Stimulated activated CD8-positive, alpha-beta memory T cell treated with anti-CD3 and anti-CD28 coated beads, Interleukin-2, amount 100 ng/mL, for 48 hours (primary cell): ENCODE measurements around the gene KCNK15.

Experiments
- DNase-seq, 2 donors: peaks; one replicate each; pipeline ENCODE4 v3.0.0-alpha.2; 2020; ENCODE audit warnings: low read depth in 2 of 2

KCNK15 gene

GRCh38 chr20:44715499-44716308, 30.0 kb upstream of the KCNK15 start:
- no peak for DNase-seq

DNA sequence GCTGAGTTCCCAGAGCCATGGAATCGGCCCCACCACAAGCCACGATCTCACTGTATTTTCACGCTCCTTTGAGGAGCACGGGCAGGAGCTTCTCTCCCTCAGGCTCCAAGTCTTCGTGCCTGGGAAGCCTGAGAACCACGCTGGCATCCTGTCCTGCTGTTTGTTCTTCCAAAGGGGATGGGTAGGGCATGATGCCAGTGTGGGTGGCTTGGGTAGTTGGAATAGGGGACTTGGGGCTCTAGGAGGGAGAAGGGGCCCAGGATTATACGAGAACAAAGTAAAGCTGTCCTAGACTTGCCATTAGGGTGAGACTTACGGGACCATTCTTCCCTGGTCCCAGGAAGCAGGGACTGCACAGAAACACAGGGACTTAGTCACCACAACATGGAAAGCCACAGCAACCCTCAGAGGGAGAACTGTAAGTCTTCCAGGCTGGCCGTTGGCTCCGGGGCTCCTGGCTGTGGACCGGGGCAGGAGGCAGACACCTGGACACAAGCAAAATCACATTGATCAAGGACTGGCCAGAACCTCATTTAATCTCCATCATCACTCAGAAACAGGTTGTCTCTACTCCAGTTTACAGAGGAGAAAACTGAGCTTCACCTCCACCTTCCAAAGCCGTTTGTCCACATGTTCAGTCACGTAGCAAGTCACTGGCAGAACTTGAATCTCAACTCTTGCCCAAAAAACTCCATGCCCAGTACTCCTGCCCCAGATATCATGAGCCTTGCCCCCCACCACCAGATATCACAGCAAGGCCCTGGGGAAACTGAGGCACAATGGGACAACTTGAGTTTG, 29.2 kb upstream of the KCNK15 start:
- no peak for DNase-seq

- no peak for DNase-seq
Observed at GRCh38 chr20:44717986-44718385, 27.7 kb upstream of the KCNK15 start.

DNA sequence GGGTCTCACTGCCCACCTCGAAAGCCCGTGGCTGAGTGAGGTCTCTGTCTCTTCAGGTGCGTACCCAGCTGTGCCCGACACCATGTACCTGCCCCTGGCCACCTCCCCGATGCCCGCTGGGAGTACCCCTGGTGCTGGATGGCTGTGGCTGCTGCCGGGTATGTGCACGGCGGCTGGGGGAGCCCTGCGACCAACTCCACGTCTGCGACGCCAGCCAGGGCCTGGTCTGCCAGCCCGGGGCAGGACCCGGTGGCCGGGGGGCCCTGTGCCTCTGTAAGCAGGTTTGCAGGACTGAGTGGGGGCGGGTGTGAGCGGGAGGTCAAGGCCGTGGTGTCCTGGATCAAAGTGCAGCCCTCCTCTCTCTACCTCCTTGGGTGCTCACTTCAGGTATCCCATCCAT, 25.8 kb upstream of the KCNK15 start:
- no peak for DNase-seq

- DNase-seq = no peak
Observed at GRCh38 chr20:44720621-44720996, 25.1 kb upstream of the KCNK15 start.

- no peak for DNase-seq
Observed at GRCh38 chr20:44720997-44721784, 24.5 kb upstream of the KCNK15 start.

DNA sequence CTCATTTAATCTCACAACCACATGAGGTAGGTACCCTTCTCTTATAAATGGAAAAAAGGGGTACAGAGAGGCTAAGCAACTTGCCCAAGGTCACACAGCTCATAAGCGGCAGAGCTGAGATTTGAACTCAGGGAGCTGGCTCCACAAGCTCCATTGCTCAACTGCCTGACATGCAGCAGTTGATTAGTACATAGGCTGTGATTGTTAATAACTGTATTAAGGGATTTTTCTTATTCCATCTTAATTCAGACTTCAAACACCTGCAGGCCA, 23.9 kb upstream of the KCNK15 start:
- DNase-seq = no peak

GRCh38 chr20:44722990-44723389, 22.7 kb upstream of the KCNK15 start:
- DNase-seq = no peak

DNA sequence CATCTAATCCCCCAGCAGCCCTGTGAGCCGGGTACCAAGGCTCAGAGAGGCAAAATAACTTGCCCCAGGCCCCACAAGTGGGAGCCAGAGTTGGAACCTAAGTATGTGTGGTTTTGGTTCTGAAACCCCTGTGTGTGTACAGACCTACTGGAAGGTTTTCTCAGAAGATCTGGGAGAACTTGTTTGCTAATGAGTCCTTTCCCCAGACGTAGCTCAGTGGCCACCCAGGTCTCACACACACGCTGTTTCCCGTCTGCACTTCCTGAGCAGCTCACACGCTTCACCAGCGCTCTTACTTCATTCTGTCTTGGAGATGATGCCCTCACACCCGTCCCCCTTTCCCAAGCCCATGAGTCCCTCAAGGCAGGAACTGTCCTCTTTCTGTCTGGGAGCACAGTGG, 22.3 kb upstream of the KCNK15 start:
- no peak for DNase-seq

GRCh38 chr20:44723798-44724362, 21.8 kb upstream of the KCNK15 start:
- DNase-seq = no peak

GRCh38 chr20:44724423-44725091, 21.1 kb upstream of the KCNK15 start:
- no peak for DNase-seq

DNA sequence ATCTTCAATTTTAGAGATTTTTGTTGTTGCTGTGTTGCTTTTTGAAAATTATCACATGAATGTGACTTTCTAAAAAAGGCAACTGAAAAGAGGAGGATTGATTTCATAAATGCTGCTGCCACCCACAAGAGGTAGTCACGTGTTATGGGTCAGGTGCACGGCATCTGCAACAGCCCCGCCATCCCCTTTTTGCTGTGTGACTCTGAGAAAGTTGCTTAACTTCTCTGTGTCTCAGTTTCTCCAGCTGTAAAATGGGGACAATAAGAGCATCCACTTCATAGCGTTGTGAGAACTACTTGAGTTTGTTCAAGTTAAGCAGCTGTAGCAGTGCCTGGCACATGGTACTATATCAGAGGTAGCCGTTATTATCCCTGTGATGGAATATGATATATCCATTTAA, 19.8 kb upstream of the KCNK15 start:
- no peak for DNase-seq

DNA sequence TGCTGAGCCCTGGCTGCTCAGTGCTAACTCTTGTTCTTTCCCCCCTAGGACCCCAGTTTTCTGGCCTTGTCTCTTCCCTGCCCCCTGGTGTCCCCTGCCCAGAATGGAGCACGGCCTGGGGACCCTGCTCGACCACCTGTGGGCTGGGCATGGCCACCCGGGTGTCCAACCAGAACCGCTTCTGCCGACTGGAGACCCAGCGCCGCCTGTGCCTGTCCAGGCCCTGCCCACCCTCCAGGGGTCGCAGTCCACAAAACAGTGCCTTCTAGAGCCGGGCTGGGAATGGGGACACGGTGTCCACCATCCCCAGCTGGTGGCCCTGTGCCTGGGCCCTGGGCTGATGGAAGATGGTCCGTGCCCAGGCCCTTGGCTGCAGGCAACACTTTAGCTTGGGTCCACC, 18.6 kb upstream of the KCNK15 start:
- DNase-seq = no peak

- no peak for DNase-seq
Observed at GRCh38 chr20:44727651-44728050, 18.0 kb upstream of the KCNK15 start.

DNA sequence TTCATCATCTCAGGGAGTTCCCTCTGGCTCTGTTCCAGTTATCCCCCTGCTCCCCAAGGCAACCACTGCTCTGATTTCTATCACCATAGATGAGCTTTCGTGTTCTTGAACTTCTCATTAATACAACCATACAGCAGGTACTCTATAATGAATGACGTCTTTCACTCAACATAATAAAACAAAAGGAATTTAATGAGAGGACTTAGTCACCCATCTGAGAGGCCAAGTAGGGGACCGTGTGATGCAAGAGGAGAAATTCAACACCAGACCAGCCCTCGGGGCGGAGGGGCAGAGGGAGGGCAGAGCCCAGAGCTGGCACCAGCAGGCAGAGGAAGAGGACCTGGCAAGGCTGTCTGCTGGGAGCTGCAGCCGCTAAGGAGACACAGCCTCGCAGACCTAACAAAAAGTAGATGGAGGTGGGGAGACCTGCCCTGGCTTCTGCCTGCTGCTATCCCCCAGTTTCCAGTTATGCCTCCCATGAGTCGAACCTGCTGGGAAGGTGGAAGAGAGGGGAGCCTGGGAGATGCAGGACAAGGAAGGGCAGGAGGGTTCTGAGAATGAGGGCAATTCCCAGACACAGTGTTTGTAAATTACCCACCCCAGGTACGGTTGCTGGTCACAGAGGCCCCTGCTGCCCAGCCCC, 16.7 kb upstream of the KCNK15 start:
- no peak for DNase-seq

DNA sequence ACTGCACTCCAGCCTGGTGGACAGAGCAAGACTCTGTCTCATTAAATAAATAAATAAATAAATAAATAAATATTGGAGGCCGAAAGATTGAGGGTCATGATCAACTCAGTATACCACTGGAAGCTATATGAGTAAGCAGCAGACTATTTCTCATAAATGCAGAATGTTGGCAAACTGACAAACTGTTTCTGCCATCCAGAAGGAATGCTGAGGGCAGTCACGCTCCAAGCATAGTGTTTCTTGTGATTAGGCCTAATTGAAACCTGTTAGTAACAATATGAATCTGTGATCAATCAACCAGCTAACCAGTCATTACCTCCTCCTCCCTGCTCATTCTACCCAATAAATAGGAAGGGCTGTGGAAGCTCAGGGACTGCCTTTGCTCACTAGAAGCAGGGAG, 15.2 kb upstream of the KCNK15 start:
- no peak for DNase-seq

- no peak for DNase-seq
Observed at GRCh38 chr20:44731657-44732056, 14.0 kb upstream of the KCNK15 start.

DNA sequence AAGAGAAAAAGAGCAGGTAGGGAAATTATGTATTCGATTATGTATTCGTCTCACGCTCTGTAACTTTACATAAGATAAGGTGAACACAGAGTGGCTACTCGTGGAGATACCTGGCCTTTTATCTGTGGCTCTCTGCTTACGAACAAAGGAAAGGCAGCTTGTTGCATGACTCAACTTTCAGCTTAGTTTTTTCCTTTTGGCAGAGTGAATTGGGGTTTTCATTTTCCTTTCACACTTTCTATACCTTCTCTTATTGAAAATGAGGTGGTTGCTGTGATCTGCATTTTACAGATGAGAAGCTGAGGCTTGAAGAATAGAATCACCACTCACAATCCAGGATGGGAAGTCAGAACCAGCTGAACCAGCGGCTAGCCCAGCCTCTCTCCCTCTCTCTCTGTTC, 13.3 kb upstream of the KCNK15 start:
- no peak for DNase-seq

DNA sequence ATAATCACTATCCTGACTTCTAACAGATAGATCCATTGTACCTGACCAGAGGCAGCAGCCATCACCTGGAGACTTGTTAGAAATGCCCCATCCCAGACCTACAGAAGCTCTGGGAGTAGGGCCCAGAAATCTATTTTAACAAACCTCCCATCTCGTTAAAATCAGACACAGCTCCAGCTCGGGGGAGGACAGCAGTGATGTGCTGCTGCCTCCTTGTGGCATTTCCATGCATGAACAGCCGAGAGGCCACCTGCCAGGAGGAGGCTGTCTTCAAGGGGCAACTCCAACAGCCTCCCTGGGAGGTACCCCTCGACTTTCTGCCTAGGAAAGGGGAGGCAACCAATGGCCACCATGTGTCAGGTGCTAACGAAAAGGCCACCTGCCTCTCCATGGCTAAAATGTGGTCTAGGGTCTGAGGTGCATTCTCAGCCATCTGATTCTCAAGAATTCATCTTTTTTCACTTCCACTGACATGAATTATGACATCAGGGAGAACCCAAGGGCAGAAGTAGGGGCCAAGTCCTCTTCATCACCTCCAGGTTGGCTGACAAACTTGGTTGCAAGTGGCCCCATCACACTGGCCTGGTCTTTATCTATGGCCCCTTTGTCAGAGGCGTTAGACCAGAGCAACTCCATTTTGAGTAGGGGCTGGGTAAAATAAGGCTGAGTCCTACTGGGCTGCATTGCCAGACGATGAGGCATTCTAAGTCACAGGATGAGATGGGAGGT, 12.2 kb upstream of the KCNK15 start:
- peak; percentile 27 to 39 for DNase-seq

- DNase-seq = no peak
Observed at GRCh38 chr20:44734938-44735337, 10.7 kb upstream of the KCNK15 start.

DNA sequence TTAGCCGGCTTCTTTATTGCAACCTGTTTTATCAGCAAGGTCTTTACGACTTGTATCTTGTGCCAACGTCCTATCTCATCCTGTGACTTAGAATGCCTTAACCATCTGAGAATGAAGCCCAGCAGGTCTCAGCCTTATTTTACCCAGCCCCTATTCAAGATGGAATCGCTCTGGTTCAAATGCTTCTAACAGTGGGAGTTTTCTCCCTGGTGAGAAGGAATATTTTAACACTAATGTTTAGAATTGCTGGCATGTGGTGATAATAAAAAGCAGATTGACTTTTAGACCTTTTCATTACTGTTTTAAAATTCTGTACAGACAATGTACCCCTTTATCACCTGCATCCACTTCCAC, 9.9 kb upstream of the KCNK15 start:
- DNase-seq = no peak
